ENCODE results near the gene CTXND1.

- TF ChIP-seq, protein P1, sequence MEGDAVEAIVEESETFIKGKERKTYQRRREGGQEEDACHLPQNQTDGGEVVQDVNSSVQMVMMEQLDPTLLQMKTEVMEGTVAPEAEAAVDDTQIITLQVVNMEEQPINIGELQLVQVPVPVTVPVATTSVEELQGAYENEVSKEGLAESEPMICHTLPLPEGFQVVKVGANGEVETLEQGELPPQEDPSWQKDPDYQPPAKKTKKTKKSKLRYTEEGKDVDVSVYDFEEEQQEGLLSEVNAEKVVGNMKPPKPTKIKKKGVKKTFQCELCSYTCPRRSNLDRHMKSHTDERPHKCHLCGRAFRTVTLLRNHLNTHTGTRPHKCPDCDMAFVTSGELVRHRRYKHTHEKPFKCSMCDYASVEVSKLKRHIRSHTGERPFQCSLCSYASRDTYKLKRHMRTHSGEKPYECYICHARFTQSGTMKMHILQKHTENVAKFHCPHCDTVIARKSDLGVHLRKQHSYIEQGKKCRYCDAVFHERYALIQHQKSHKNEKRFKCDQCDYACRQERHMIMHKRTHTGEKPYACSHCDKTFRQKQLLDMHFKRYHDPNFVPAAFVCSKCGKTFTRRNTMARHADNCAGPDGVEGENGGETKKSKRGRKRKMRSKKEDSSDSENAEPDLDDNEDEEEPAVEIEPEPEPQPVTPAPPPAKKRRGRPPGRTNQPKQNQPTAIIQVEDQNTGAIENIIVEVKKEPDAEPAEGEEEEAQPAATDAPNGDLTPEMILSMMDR (IDR thresholded peaks at IDR 0.05 in 4 of 5, conservative IDR thresholded peaks at IDR 0.05 in 1 of 5) = no peak
- TF ChIP-seq POLR2A (IDR thresholded peaks at IDR 0.05) = no peak
These were observed 25.1 kb upstream of the CTXND1 start for GRCh38 chr15:80277147-80277546.

All from gastrocnemius medialis (tissue), 4 donors.